Raji (cell line): ENCODE measurements around the gene ZNF133.

Source experiments
- POLR2A ChIP-seq: IDR thresholded peaks from 2 replicates; pipeline ENCODE4 v1.6.1; 2011; ENCODE audit warnings: low read depth, low read length, control low read depth; ENCODE audit not compliant: insufficient read depth

The ZNF133 gene

DNA sequence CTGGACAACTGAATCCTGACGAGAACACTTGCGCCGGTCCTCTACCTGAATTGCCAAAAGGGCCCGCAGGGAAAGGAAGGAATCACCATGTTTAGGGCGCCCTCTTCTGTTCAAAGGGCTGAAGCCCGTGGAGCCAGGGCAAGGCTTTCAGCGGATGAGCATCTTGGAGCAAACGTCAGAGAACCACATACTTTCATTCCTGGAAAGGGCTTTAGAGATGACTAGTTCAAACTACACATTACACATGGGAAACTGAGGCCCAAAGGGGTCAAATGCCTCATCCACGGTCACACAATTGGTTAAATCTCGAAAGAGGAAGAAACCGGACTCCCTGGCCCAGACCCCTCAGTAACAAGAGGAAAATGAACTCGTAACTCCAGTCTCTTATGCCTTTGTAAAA, 11.5 kb upstream of the ZNF133 start:
- TF ChIP-seq POLR2A = no peak

DNA sequence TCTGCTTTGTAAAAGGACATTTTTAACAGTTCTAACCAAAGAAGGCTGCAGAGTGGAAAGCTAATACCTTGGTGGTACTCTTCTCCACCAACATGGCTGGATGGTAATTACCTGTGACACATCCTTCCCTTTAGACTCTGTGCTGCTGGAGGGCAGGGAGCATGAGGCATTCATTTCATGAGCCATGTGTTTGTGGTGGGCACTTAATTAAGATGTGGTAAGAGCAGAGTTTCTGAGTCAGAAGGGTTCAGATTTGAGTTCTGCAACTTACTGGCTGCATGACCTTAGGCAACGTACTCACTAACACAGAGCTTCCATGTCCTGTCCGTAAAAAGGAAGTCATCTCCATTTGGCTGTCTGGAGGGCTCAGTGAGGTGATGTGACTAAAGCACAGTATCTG, 9.1 kb upstream of the ZNF133 start:
- no peak for TF ChIP-seq POLR2A

DNA sequence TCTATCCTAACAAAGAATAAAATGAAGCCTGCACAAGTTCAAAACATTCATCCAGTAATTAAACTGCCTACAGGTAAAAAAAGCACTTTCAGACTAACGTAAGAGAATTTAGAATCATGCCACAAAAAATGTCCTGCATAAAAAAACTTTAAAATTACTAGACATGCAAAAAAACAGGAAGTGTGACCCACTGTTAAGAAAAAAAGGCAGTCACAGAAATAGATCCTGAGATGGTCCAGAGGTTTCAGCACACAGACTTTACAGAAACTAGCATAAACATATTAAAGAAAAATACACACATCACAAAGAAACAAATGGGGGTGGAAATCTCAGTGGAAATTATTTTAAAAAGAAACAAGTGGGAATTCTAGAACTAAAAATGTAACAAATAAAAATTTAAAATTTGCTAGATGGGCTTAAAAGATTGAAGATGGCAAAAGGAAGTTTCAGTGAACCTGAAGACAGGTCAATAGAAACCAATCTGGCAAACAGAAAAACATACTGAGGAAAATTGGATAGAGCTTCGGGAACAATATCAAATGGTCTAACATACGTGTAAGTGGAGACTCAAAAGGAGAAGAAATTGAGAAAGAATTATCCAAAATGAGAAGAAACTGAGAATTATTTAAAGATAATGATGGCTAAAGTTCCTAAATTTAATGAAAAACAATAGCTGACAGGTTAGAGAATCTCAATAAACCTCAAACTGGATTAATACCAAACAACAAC, 3.4 kb upstream of the ZNF133 start:
- TF ChIP-seq POLR2A = no peak

DNA sequence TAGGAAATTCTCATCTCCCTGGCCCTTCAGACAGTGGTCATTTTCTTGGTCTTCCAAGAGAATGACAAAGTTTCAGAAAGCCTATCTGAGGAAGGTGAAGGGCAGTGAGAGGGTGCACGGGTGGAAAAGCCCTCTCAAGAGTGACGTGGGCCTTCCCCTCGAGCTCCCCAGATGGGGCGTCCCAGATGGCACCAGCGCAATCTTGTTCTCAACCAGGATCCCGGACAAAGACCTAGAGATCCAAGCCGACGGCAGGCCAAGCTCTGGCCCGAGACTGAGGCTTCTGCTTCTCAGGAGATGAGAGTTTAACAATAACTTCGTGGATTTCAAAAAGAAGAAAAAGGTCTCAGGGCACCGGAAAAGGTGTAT, 797 bp upstream of the ZNF133 start:
- no peak for TF ChIP-seq POLR2A

DNA sequence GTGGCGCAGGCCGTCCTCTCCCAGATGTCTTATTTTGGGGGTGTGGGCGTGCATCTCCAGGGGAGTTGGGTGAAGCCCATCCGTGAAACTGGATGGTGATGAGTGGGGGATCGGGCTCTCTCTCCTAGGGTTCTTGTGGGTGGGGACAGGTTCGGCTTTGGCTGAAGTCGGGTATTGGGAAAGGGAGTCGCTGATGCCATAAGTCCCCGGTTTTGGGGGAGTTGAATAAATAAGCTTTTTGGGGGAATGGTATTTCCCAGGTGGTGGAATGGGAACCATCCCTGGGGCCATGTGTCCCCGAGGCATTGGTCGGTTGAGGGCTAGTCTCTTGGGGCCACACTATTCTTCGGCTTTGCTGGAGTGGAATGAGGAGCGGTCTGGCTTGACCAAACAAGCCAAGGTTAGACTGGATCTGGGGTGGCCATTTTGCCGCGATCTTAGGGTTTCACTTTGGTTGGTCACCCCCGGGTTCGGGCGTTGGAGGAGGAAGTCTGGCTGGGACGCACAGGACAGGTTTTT, 481 bp downstream of the ZNF133 start:
- no peak for TF ChIP-seq POLR2A

DNA sequence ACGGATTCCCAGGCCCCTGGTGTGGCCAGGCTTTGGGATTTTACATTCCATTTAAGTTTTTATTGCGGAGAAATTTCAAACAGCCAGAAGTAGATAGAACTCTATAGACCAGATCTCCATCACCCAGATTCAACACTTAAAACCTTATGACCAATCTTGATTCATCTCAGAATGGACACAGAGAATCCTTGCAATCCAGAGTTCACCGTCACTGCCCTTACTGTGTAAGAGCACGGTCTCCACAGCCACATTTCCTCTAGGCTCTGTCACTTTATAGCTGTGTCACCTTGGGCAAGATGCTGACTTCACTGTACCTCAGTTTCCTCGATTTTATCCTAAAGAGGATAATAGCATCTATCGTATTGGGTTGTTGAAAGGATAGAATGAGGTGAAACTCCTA, 979 bp downstream of the ZNF133 start:
- TF ChIP-seq POLR2A = no peak

DNA sequence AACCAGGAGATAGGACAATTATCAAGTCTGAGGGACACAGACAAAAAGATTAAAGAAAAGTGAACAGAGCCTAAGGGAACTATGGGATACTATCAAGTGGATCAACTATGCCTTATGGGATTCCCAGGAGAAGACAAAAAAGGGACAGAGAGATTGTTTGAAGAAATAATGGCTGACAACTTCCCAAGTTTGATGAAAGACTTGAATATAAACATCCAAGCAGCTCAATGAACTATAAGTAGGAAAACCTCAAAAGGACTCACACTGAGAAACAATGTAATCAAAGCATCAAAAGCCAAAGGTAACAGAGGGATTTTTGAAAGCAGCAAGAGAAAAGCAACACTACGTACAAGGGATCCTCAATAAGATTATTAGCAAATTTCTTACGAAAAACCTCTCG, 11.0 kb downstream of the ZNF133 start:
- TF ChIP-seq POLR2A = no peak

DNA sequence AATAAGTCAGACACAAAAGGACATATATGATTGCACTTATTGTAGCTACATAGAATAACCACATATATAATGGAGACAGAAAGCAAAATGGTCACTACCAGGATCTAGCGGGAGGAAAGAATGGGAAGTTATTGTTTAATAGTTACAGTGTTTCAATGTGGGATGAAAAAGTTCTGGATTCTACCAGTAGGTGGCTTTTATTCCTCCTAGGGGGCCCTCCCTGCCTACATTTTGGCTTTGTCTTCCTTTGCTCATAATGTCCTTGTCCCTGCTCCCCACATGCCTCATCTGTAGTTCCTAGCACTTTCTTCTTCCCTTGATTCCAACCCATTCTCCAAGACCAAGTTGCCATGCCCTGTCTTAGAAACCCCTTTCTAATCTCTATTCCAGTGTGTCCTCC, 16.3 kb downstream of the ZNF133 start:
- no peak for TF ChIP-seq POLR2A

DNA sequence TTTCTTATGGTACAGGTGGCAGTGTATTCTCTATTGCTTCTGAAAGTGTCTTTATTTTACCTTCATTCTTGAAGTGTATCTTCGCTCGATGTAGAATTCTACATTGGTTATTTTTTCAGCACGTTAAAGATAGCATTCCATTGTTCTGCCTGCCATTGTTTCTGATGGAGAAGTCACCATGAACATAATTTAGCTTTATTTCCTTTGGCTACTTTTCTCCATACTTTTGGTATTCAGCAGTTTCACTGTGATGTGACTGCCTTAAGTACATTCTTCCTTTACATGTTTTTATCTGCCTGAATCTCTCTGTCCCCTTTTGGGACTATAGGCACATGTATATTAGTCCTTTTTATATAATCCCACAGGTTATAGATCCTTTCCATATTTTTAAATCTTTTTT, 19.0 kb downstream of the ZNF133 start:
- no peak for TF ChIP-seq POLR2A

DNA sequence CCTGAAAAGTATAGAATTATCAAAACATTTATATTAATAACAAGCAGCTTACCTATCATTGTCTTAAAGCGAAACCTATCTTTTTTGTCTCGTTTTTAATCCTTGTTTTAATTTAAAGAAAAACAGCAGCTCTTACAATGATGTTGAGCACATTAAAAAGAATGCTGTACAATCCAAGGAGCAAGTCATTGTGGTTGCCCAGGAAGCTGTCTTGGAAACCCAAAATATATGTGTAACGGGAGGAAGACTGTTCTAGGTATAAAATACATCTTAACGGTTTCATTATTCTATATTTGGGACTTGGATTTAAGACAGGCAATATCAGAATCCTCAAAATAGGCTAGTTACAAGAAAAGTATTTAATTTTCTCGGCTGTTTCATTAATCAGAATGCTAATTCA, 21.7 kb downstream of the ZNF133 start:
- TF ChIP-seq POLR2A = no peak

DNA sequence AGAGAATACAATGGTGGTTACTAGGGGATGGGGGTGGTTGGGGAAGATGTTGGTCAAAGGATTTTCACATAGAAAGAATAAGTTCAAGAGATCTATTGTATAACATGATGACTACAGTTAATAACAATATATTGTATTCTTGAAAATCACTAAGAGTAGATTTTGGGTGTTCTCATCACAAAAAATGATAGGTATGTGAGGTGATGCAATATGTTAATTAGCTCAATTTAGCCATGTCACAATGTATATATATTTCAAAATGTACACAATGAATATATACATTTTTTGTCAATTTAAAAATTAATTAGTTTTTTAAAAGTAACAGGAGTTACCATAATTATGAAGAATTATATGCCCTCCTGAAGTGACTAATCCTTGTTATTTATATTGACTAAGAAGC, 22.3 kb downstream of the ZNF133 start:
- TF ChIP-seq POLR2A = no peak

DNA sequence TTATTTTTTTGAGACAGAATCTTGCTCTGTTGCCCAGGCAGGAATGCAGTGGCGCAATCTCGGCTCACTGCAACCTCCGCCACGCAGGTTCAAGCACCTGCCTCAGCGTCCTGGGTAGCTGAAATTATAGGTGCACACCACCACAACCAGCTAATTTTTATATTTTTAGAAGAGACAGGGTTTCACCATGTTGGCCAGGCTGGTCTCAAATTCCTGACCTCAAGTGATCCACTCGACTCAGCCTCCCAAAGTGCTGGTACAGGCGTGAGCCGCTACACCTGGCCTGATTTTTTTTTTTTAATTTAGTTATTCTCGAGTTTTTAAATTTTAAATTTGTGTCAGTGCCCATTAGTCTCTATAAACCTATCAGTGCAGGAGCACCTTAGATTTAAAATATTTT, 24.4 kb downstream of the ZNF133 start:
- TF ChIP-seq POLR2A = no peak

DNA sequence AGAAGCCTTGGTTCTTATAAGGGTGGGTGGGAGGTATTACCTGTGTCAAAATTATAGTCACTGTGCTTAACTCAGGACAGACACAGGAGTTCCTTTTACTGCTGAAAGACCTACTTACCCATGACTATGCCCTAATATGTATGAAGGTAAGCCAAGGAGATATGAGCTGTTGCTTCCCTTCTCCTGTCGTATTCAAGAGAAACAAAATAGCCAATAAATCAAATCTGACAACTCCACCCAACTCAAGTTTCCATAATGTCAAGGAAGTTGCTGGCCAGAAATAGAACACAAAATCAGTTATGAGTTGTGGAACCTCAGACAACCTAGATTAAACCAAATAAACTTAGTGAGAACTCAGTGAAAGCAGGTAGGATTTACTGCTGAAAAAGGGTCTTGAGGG, 25.1 kb downstream of the ZNF133 start:
- no peak for TF ChIP-seq POLR2A

DNA sequence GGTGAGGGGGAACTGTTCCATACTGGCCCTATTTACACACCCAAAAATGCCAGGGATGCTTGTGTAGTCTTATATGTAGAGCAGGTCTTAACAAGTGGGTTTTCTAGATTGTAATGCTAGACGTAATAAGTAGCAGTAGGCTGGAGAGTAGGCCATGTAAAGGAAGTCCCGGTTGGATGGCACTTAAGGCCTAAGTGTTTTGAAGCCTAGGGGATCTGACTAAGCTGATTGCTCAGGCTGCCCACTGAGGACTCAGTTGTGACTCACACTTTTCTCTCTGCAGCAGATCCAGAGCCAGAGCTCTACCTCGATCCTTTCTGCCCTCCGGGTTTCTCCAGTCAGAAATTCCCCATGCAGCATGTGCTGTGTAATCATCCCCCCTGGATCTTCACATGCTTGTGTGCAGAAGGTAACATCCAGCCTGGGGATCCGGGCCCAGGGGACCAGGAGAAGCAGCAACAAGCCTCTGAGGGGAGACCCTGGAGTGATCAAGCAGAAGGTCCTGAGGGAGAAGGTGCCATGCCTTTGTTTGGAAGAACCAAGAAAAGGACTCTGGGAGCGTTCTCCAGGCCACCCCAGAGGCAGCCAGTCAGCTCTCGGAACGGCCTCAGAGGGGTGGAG, 26.6 kb downstream of the ZNF133 start:
- no peak for TF ChIP-seq POLR2A

DNA sequence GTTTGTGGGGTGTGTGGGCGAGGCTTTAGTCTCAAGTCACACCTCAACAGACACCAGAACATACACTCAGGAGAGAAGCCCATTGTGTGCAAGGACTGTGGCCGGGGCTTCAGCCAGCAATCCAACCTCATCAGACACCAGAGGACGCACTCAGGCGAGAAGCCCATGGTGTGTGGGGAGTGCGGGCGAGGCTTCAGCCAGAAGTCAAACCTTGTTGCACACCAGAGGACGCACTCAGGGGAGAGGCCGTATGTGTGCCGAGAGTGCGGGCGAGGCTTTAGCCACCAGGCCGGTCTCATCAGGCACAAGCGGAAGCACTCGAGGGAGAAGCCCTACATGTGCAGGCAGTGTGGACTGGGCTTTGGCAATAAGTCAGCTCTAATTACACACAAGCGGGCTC, 27.8 kb downstream of the ZNF133 start:
- TF ChIP-seq POLR2A = no peak

DNA sequence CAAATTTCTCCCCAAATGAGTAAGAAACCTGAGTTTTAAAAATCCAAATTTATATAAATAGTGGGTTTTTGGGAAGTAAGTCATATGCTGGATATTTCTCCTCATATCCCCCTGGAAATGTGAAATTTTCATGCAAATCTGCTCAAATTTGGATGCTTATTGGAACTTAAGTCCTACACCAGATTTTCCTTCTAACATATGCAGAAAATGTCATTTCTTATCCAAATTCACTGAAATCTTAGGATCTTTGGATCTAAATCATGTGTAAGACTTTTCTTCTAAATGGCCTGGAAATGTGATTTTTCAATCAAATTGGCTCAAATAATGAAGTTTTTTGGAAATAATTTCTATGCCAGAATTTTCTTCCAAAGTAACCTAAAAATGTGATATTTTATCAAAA, 33.0 kb downstream of the ZNF133 start:
- no peak for TF ChIP-seq POLR2A
